ENCODE data around the gene TCF3.
"Not testable (repeated sequence)": the region's sequence is repeated elsewhere in the genome, so short reads cannot be mapped to it uniquely, and the experiment has no call there.

TCF3 gene
- 71.9 reads per million, percentile 76 among the genes with 10 or more reads in this experiment for total RNA-seq

DNA sequence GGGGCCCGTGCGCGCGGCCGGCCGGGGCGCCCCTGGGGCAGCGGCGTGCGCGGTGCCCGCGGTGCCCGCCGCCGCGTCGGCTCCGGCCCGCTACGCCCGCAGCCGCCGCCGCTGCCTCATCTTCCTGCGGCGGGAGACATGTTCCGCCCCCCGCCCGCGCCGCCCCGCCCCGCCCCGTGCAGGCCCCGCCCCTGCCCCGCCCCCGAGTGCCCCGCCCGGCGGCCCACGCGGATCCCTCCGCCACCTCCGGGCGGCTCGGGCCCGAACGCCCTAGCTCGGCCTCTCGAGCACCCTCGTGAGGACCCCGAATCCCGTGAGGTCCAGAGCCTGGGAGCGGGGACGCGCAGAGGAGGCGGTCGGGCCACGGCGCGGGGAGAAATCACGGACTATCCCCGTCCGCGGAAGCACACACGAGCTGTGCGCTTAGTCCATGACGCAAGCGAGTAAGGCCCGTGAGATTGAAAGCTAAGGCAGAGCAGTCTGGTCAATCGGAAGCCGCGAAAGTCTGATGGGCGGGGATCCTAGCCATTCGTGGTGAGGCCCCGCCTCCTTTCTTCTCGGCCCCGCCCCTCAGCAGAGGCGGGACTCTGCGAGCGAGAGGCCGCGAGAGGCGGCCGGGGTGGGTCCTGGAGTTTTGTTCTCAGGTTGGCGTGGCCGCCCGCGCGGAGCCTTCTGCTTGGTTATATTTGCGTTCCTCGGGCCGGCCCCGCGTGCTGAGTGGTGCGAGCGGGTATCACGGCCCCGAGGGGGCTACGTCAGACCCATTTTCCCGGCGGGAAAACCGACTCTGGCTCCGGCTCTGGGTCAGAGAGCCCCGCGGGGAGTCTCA lies at the start of gene TCF3:
TCF3 (minus strand) TSS at position 145 of the 829 bp plus-strand sequence. CDS start 2,367 bp downstream, outside the sequence.
- DNase-seq, result peak; percentile 97

DNA sequence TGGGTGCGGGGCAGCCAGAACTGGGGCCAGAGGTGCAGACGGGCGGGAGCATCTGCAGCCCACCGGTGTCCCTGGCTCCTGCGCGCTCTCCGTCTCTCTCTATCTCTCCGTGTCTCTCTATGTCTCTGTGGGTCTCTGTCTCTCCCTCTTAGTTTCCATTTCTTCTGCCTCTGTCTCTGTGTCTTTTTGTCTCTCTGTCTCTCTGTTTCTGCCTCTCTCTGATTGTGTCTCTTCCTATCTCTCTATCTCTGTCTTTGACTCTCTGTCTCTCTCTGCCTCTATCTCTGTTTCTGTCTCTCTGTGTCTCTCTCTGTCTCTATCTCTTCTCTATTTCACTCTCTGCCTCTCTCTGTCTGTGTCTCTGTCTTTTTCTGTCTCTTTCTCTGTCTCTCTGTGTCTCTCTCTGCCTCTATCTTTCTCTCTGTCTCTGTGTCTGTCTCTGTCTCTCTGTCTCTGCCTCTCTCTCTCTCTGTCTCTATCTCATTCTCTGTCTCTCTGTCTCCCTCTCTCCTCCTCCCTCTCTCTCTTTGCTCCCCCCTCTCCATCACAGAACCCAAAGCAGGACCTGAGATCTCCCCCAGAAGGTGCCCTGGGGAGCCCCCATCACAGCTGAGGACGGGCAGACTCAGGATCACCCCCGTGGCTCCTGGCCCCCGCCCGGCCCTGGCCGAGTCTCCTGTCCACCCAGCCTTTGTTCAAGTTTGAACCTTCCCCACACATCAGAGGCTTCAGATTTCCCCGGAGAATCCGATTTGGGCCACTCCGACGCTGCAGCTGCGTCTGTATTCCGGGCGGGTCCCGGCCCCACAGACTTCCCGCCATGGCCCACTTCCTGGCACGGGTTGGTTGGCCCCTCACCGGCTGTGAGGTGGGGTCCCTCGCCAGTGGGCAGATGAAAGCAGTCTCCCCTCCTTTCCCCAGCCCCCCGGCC lies 48.6 kb upstream of the TCF3 start:
- DNase-seq, result no peak

- no peak for DNase-seq
Observed at GRCh38 chr19:1699998-1700732, 47.8 kb upstream of the TCF3 start.

- no peak for DNase-seq
Observed at GRCh38 chr19:1699386-1699785, 47.0 kb upstream of the TCF3 start.

DNA sequence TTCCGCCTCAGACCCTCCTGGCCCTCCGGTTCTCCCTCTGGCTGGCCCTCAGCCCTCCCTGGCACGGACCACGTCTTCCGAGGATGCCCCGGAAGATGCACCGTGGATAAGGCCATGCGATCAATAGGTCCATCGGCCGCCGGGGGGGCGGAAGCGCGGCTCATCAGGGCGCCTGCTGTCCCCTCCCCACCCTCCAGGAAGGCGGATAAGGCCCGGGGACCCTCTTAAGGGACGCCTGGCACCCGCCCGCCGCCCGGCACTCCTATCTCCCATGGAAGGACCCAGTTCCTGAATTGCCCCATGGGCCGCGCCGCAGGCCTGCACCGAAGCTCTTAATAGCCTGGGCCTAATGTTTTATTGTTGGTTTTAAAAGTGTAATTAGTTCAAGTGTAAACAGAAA lies 46.2 kb upstream of the TCF3 start:
- DNase-seq, result no peak

DNA sequence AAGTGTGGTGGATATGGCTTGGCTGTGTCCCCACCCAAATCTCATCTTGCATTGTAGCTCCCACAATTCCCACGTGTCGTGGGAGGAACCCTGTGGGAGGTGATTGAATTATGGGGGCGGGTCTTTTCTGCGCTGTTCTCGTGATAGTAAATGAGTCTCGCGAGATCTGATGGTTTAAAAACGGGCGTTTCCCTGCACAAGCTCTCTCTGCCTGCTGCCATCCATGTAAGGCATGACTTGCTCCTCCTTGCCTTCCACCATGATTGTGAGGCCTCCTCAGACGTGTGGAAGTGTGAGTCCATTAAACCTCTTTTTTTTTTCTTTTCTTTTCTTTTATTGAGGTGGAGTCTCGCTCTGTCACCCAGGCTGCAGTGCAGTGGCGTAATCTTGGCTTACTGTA lies 43.1 kb upstream of the TCF3 start:
- not testable (repeated sequence) for DNase-seq

DNA sequence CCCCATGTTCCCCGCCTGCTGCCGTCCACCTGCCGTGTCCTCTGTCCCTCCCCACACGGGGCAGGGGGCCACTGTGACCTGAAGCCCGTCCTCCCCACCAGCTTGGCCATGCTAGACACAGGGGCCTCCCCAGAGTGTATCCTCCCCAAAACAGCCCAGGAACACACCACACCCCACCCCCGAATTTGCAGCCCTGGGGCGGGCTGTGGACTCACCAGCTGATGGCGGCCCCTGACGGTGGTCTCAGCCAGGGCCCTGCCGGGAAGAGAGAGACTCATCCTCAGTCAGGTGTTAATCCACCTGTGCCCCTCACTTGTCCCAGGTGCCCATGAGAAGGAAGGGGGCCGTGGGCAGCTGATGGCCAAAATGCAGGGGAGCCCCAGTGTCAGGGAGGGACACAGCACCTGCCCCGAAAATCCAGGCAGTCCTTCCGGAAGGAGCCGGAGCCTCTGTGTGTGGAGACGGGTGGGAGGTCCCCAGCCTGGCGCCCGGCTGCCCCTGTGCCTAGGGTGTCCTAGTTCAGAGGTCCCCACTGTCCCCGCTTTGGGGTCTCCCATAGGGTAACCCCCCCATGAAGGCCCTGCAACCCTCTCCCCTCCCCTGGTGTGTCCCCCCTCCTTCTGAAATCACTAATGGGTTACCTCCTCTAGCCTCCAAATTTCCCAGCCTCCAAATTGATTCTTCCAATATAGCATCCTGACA lies 39.3 kb upstream of the TCF3 start:
- DNase-seq, result no peak

- peak; percentile 28 for DNase-seq
Observed at GRCh38 chr19:1690699-1691307, 38.4 kb upstream of the TCF3 start.

- not testable (repeated sequence) for DNase-seq
Observed at GRCh38 chr19:1685785-1686184, 33.4 kb upstream of the TCF3 start.

- DNase-seq, result no peak
Observed at GRCh38 chr19:1685046-1685445, 32.6 kb upstream of the TCF3 start.

- DNase-seq, result no peak
Observed at GRCh38 chr19:1684573-1684912, 32.1 kb upstream of the TCF3 start.

GRCh38 chr19:1683869-1684572 lies 31.6 kb upstream of the TCF3 start:
- no peak for DNase-seq

GRCh38 chr19:1680976-1681375 lies 28.6 kb upstream of the TCF3 start:
- no peak for DNase-seq

DNA sequence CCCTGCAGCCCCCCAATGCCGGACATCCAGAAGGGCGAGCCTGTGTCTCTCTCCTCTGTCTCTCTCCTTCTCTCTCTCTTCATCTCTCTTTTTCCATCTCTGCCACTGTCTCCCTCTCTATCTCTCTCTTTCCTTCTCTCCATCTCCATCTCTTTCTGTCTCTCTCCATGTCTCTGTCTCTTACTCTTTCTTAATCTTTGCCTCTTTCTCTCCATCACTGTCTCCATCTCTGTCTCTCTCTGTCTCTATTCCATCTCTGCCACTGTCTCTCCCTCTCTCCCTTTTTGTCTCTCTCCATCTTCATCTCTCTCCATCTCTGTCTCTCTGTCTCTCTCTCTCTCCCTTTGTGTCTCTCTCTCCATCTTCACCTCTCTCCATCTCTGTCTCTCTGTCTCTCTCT lies 25.7 kb upstream of the TCF3 start:
- DNase-seq, result no peak

- no peak for DNase-seq
Observed at GRCh38 chr19:1676351-1677266, 24.2 kb upstream of the TCF3 start.

- no peak for DNase-seq
Observed at GRCh38 chr19:1675633-1676350, 23.4 kb upstream of the TCF3 start.

- no peak for DNase-seq
Observed at GRCh38 chr19:1674293-1674679, 21.9 kb upstream of the TCF3 start.

- no peak for DNase-seq
Observed at GRCh38 chr19:1673645-1674292, 21.4 kb upstream of the TCF3 start.
